IPS-18c (cell line): ENCODE results near the gene HSPH1.

Experiments
- H3K4me3 ChIP-seq: 2 replicates; pipeline ENCODE4 v1.7.0; 2013; ENCODE audit warnings: low read depth, mild to moderate bottlenecking, low read length, moderate library complexity; ENCODE audit not compliant: insufficient read depth
- H3K9me3 ChIP-seq: one replicate; pipeline ENCODE4 v1.6.1; 2013; ENCODE audit warnings: mild to moderate bottlenecking, low read length, moderate library complexity; ENCODE audit not compliant: control insufficient read depth, insufficient read depth

The HSPH1 gene

DNA sequence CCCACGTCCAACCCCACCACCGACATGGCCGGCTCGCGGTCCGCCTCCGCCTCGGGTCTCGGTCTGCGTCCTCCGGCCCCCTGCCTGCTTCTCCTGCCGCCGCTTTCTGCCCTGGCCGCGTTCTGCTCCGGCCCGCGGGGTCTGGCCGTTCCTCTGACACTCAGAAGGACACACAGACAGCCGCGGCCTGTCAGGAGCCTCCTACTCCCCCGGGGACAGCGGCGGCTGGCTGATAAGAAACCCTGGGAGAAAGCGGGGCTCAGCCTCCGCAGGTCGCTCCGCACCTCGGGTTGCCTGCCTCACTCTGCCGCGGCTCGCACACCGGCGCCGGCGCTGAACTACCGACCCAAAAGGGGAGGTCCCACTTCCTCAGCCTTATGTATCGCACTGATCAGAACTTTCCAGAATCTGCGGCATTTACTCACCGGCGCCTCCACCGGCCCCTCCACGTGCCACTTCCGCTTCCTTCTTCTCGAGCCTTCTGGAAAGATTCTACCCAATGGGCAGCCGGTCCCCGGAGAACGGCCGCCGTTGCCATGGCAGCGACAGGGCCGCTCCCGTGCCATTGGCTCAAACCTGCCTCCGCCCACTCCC is at the start of gene HSPH1:
TSS of gene HSPH1 (minus strand) at position 348 of the 594 bp plus-strand sequence. CDS start at position 26, 322 bp downstream.
- Histone ChIP-seq H3K4me3 (peak within 1 kb of the TSS; percentile 85), H3K9me3 (no peaks in the 10 kb centered on the region)

DNA sequence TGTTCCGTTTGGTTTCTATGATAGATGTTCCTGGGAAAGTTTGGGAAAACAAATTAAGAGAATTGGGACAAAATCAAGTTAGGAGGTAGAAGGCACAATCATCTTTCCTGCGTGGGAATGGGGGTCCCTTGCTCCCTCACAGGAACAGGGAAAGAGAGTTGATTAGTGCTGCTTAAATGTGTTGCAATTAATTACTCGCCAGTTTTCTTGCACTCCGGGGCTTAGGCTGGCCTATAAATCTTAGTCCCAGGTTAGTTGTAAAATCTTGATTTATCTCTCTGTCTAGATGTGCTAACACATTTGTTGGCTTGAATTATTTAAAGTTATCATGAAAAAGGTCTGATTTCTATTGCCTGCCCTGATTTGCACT is 48.1 kb upstream of the HSPH1 start:
- Histone ChIP-seq H3K9me3 (peaks cover 2% of the 10 kb centered on the region), H3K4me3 (no peak overlapping the region)

- Histone ChIP-seq H3K4me3 (no peak overlapping the region), H3K9me3 (peaks cover 2% of the 10 kb centered on the region)
Observed at GRCh38 chr13:31209172-31209840, 47.6 kb upstream of the HSPH1 start.

- Histone ChIP-seq H3K9me3 (peaks cover 2% of the 10 kb centered on the region), H3K4me3 (no peak overlapping the region)
Observed at GRCh38 chr13:31208559-31209122, 46.9 kb upstream of the HSPH1 start.

DNA sequence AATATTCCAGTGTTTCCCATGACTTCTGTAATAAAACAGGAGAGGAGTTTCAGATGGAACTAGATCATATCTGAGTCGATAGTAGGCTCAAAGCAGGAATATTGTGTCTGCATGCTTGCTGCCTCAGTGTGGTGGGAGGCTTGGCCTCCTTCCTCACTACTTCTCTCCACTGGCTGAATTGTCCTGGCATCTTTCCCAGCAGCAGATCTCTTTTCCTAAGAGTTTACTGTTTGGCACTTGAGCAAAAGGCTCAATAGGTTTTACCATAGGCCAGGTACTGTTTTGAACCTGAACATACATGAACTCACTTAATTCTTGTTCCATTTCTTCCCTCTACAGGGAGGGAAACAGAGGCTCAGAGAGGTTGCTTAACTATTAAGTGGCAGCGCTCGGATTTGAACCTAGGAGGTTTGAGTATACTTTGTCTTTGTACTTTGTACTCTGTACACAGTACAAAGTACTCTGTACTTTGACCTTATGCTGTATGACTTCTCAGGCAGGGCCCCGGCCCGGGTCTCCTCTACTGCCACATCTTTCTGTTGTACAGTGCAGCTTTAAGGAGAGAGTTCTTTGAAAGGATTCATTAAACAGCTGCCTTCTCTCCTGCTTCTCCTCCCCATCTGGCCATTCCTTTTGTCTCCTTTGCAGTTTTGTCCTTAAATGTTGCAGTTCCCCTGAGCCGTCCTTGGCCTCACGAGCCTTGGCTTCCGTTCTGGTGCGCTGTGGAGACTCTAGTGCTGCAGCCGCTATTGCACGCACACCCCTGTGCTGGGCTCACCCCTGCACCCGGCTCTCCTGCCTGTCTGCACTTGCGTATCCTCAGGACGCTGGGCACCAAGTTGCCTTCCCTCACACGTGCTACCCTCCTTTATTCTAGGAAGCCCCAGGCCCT is 46.2 kb upstream of the HSPH1 start:
- H3K4me3 ChIP-seq, result no peak overlapping the region

GRCh38 chr13:31204592-31204991 is 42.9 kb upstream of the HSPH1 start:
- Histone ChIP-seq H3K4me3 (no peak overlapping the region), H3K9me3 (no peaks in the 10 kb centered on the region)

More for the DNA sequence above, 46.2 kb upstream of the HSPH1 start:
- H3K9me3 ChIP-seq, result no peaks in the 10 kb centered on the region

DNA sequence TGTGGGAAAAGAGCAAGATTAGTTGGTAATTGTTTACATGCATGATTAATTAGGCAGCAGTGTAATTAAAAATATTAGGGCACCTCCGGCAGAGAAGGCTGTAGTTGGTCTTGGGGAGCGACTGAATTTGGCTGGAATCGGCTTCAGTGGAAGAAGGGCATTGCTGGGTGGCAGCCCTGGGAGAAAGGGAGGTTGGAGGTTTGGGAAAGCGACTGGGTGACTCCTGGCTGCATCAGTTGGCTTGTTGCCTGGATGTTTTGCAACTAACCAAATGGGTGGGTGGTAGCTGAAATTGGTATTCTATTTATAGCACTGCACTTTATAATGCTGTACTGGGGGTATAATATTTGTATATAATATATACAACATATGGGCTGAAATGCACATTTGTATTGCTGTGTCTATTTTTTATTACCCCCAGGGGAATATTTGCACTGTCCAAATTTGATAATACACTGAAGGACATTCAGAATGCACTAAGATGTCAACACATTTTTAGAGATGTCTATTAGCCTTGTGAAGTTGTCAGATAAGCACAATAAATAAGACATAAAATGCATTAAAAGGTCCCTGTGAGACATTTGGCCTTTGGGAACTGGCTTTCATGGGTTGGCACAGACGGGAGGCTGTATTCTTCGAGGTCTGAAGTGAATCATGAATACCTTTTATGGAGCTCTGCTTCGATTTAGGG is 39.8 kb upstream of the HSPH1 start:
- peak overlapping the region; percentile 29 for H3K4me3 ChIP-seq

GRCh38 chr13:31200637-31200971 is 38.9 kb upstream of the HSPH1 start:
- Histone ChIP-seq H3K4me3 (peak overlapping the region; percentile 74), H3K9me3 (no peaks in the 10 kb centered on the region)

More for the DNA sequence above, 39.8 kb upstream of the HSPH1 start:
- no peaks in the 10 kb centered on the region for H3K9me3 ChIP-seq

DNA sequence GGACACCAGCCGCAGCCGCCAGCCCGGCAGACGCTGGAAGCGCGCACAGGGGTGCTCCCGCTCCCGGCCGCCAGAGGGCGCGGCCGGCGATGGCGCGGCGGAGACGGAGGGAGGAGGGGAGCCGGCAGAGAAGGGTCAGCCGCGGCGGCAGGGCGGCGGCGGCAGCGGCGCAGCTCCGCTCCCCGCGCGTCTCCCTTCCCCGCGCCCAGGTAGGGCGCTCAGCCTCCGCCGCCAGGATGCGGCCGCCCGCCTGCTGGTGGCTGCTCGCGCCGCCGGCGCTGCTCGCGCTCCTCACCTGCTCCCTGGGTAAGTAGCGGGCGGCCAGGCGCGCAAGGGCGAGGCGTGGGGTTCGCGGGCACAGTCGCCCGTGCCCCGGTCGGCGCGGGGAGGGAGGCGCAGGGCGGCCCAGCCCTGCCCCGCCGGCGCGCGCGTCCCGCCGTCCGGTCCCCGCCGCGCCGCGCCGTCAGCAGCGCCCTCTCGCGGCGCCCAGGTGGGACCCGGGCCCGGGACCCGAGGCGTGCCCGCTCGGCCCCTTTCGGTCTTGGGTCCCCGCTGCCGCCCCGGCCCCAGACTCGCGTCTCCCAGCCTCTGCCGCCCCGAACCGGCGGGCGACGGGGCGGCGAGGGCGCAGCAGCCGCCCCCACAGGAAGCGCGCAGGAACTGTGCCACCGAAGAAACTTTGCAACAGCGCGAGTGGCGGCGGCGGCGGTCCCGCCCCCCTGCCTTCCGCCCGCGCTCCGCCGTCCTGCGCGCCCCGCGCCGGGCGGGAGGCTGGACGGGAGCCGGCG is 38.3 kb upstream of the HSPH1 start, which contains the start of gene B3GLCT:
TSS of gene B3GLCT (plus strand) at position 127 of the 788 bp plus-strand sequence. CDS start at position 237, 110 bp downstream.
- Histone ChIP-seq H3K9me3 (no peaks in the 10 kb centered on the region), H3K4me3 (peak within 1 kb of the TSS; percentile 74)

- Histone ChIP-seq H3K9me3 (no peaks in the 10 kb centered on the region), H3K4me3 (peak overlapping the region; percentile 74; the same call in 1 of the 2 replicates)
Observed at GRCh38 chr13:31199527-31199848, 37.8 kb upstream of the HSPH1 start.

DNA sequence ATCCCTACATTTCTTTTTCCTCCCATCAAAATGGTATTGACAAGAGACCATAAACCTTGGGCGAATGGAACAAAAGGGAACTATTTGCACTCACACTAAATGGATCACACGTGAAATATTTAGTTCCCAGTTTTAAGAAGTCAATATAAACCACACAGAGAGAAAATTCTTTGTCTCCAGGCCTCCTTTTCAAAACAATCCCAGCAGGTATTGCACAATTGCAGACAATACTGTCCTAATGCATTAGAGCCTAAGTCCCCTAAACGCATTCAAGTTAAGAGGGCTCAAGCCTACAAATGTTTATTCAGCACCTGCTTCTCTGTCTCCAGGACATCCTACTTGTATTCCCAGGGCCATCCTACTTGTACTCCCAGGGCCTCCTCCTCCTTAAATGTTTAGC is 36.8 kb upstream of the HSPH1 start:
- Histone ChIP-seq H3K4me3 (no peak overlapping the region), H3K9me3 (no peaks in the 10 kb centered on the region)

- Histone ChIP-seq H3K9me3 (no peaks in the 10 kb centered on the region), H3K4me3 (no peak overlapping the region)
Observed at GRCh38 chr13:31196992-31197391, 35.3 kb upstream of the HSPH1 start.

- no peak overlapping the region for H3K4me3 ChIP-seq
- no peaks in the 10 kb centered on the region for H3K9me3 ChIP-seq
Observed at GRCh38 chr13:31195616-31196015, 33.9 kb upstream of the HSPH1 start.

GRCh38 chr13:31192306-31192705 is 30.6 kb upstream of the HSPH1 start:
- H3K4me3 ChIP-seq, result no peak overlapping the region
- no peaks in the 10 kb centered on the region for H3K9me3 ChIP-seq

DNA sequence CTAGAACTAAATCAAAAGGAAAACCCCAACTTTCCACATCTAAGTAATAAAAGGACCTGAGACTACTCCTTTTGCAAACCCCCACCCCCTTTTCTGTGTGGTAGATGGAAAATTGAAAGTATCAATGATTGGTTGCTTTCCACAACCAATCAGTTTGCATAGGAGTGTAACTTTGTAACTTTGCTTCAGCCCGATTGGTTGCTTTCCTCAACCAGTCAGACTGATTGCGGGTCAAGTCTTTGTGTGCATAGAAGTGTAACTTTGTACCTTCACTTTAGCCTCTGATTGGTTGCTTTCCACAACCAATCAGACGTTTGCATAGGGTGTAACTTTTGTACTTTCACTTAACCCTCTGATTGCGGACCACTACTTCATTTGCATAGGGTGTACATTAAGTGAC is 30.0 kb upstream of the HSPH1 start:
- no peaks in the 10 kb centered on the region for H3K9me3 ChIP-seq
- H3K4me3 ChIP-seq, result no peak overlapping the region

- no peak overlapping the region for H3K4me3 ChIP-seq
- H3K9me3 ChIP-seq, result no peaks in the 10 kb centered on the region
Observed at GRCh38 chr13:31184981-31185645, 23.4 kb upstream of the HSPH1 start.
